Transverse colon (tissue), 3 donors: ENCODE measurements around the gene OXT.

ENCODE experiments used
- CTCF ChIP-seq, 5 experiments: fragments of 200-600 bp in 3 of 5; fragments of 450-650 bp in 2 of 5; sonication (generic) in 3 of 5; IDR thresholded peaks; 1 replicate in 2 of 5; 2 replicates in 3 of 5; pipeline ENCODE4 v1.5.1; 2016 to 2017; ENCODE audit warnings: antibody characterized with exemption in 5 of 5, inconsistent platforms in 3 of 5, mild to moderate bottlenecking in 2 of 5, moderate library complexity in 1 of 5
- EP300 ChIP-seq: sonication (generic); formaldehyde crosslinking; IDR thresholded peaks from one replicate; pipeline ENCODE4 v1.6.1; 2017; ENCODE audit warnings: antibody characterized with exemption, low read depth

DNA sequence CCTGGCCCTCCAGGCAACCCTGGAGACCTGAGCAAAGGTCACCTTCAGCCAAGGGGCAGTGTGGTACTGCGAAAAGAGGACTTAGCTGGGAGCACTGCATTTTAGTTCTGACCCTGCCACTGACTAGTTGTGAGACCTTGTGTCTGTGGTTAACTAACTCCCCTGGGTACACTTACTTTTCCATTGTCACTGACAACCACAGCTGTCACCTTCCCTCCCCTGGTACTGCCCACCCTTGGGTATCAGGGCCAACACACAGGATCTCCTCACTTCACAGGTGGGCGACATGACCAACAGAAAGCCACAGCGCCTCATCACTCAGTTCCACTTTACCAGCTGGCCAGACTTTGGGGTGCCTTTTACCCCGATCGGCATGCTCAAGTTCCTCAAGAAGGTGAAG, 49.6 kb upstream of the OXT start:
- TF ChIP-seq CTCF (IDR thresholded peaks at IDR 0.05): no peak
- no peak for TF ChIP-seq EP300
